DOHH2 (cell line): ENCODE data around the gene TMEM74B.

ENCODE experiments used
- H3F3A ChIP-seq: fragments of 200-600 bp; sonication (generic), shearing (Covaris generic); 2 replicates; pipeline ENCODE4 v1.6.0; 2016; ENCODE audit warnings: antibody characterized with exemption, mild to moderate bottlenecking; ENCODE audit not compliant: control insufficient read depth, insufficient read depth
- H3K27ac ChIP-seq: fragments of 200-600 bp; sonication (generic); 2 replicates; pipeline ENCODE4 v1.5.1; 2014; ENCODE audit warnings: low read depth, mild to moderate bottlenecking, low read length, moderate library complexity
- H3K27me3 ChIP-seq: fragments of 200-600 bp; sonication (generic); 2 replicates; pipeline ENCODE4 v1.6.1; 2014; ENCODE audit warnings: mild to moderate bottlenecking, low read length, mixed read lengths; ENCODE audit not compliant: control insufficient read depth
- H3K36me3 ChIP-seq: fragments of 200-600 bp; sonication (generic); 2 replicates; pipeline ENCODE4 v1.6.1; 2014; ENCODE audit warnings: mild to moderate bottlenecking, low read length, moderate library complexity, mixed read lengths; ENCODE audit not compliant: control insufficient read depth
- H3K4me1 ChIP-seq: fragments of 200-600 bp; sonication (generic); 2 replicates; pipeline ENCODE4 v1.6.1; 2014; ENCODE audit warnings: mild to moderate bottlenecking, low read length, mixed read lengths; ENCODE audit not compliant: control insufficient read depth
- H3K4me2 ChIP-seq: fragments of 200-600 bp; sonication (generic); 2 replicates; pipeline ENCODE4 v1.6.0; 2014; ENCODE audit warnings: mild to moderate bottlenecking, low read length, moderate library complexity
- H3K4me3 ChIP-seq: fragments of 200-600 bp; sonication (generic); 2 replicates; pipeline ENCODE4 v1.5.1; 2014; ENCODE audit warnings: mild to moderate bottlenecking, low read length, mixed read lengths
- H3K79me2 ChIP-seq: fragments of 200-600 bp; sonication (generic); 2 replicates; pipeline ENCODE4 v1.6.1; 2014; ENCODE audit warnings: mild to moderate bottlenecking, low read length, mixed read lengths; ENCODE audit not compliant: control insufficient read depth
- H3K9me2 ChIP-seq: fragments of 200-600 bp; sonication (generic); replicated peaks from 2 replicates; pipeline ENCODE4 v1.6.1; 2014; ENCODE audit warnings: mild to moderate bottlenecking, low read length, mixed read lengths; ENCODE audit not compliant: control insufficient read depth
- H3K9me3 ChIP-seq: fragments of 200-600 bp; sonication (generic); 2 replicates; pipeline ENCODE4 v1.6.1; 2014; ENCODE audit warnings: antibody characterized with exemption, low read length, mixed read lengths; ENCODE audit not compliant: control insufficient read depth, insufficient read depth
- H4K20me1 ChIP-seq: fragments of 200-600 bp; sonication (generic); 2 replicates; pipeline ENCODE4 v1.6.0; 2014; ENCODE audit warnings: low read depth, mild to moderate bottlenecking, antibody characterized with exemption, low read length, moderate library complexity; ENCODE audit not compliant: control insufficient read depth, insufficient read depth
- CTCF ChIP-seq: fragments of 200-600 bp; sonication (generic); IDR thresholded peaks from one replicate; pipeline ENCODE4 v1.5.1; 2014; ENCODE audit warnings: antibody characterized with exemption, mild to moderate bottlenecking, low read depth, low read length; ENCODE audit not compliant: poor library complexity, severe bottlenecking
- EZH2phosphoT487 ChIP-seq: fragments of 200-600 bp; sonication (generic); IDR thresholded peaks from 2 replicates; pipeline ENCODE4 v1.6.1; 2017; ENCODE audit warnings: borderline replicate concordance, mild to moderate bottlenecking, antibody characterized with exemption, low read length, moderate library complexity, mixed read lengths

Gene TMEM74B

GRCh38 chr20:1173698-1174097, 11.1 kb downstream of the TMEM74B start:
- peaks cover 12% of the 10 kb centered on the region for H3K36me3 ChIP-seq
- H3K27ac ChIP-seq = no peak overlapping the region
- no peaks in the 10 kb centered on the region for H3K27me3 ChIP-seq
- no peaks in the 10 kb centered on the region for H3K9me3 ChIP-seq
- H3K4me2 ChIP-seq = no peak overlapping the region
- H3K4me1 ChIP-seq = no peaks in the 10 kb centered on the region
- no peak overlapping the region for H3K4me3 ChIP-seq
- no peaks in the 10 kb centered on the region for H4K20me1 ChIP-seq
- no peaks in the 10 kb centered on the region for H3F3A ChIP-seq
- H3K9me2 ChIP-seq = no peaks in the 10 kb centered on the region
- no peaks in the 10 kb centered on the region for H3K79me2 ChIP-seq
- TF ChIP-seq CTCF (no peak), EZH2phosphoT487 (no peak)

- H3K9me3 ChIP-seq = no peaks in the 10 kb centered on the region
- H3K4me2 ChIP-seq = no peak overlapping the region
- no peaks in the 10 kb centered on the region for H3K79me2 ChIP-seq
- TF ChIP-seq CTCF (no peak), EZH2phosphoT487 (no peak)
- peaks cover 8% of the 10 kb centered on the region for H3K4me1 ChIP-seq
- no peaks in the 10 kb centered on the region for H3F3A ChIP-seq
- peaks cover 33% of the 10 kb centered on the region for H3K36me3 ChIP-seq
- no peaks in the 10 kb centered on the region for H3K9me2 ChIP-seq
- no peaks in the 10 kb centered on the region for H3K27me3 ChIP-seq
- no peak overlapping the region for H3K4me3 ChIP-seq
- no peak overlapping the region for H3K27ac ChIP-seq
- H4K20me1 ChIP-seq = no peaks in the 10 kb centered on the region
Observed at GRCh38 chr20:1171461-1172093, 13.2 kb downstream of the TMEM74B start.

GRCh38 chr20:1169224-1169623, 15.6 kb downstream of the TMEM74B start:
- Histone ChIP-seq H3K27me3 (no peaks in the 10 kb centered on the region), H3K79me2 (no peaks in the 10 kb centered on the region), H3F3A (no peaks in the 10 kb centered on the region), H3K9me3 (no peaks in the 10 kb centered on the region), H3K36me3 (peaks cover 56% of the 10 kb centered on the region), H3K27ac (no peak overlapping the region), H3K4me1 (peaks cover 17% of the 10 kb centered on the region), H3K4me2 (no peak overlapping the region), H4K20me1 (no peaks in the 10 kb centered on the region), H3K4me3 (no peak overlapping the region), H3K9me2 (no peaks in the 10 kb centered on the region)
- TF ChIP-seq CTCF = no peak
- TF ChIP-seq EZH2phosphoT487 = no peak
